B cell (primary cell): ENCODE measurements around the gene KIF27. TPM values are rescaled to one million over a fixed set of nuclear protein-coding genes. Genes with fewer than 3 reads are reported as not detected.
"Not testable (repeated sequence)": the region's sequence is repeated elsewhere in the genome, so short reads cannot be mapped to it uniquely, and the experiment has no call there.

Experiments
- ATAC-seq: fragments of 200-7000 bp; cut with Tn5 transposase; one replicate; pipeline ENCODE4 v1.10.0; 2021; ENCODE audit warnings: low read depth, mild to moderate bottlenecking, moderate number of reproducible peaks, moderate library complexity
- CTCF ChIA-PET: fragments of 350-600 bp; sonication (Branson Sonifier 250); formaldehyde crosslinking; loops from one replicate; lab custom pipeline; 2021; ENCODE audit warnings: antibody characterized with exemption, inconsistent platforms; lab: Charles Lee
- POLR2A ChIA-PET: fragments of 350-600 bp; sonication (Branson Sonifier 250); formaldehyde crosslinking; loops from one replicate; lab custom pipeline; 2021; ENCODE audit warnings: antibody characterized with exemption; lab: Charles Lee
- DNase-seq: peaks from one replicate; pipeline ENCODE4 v3.0.0; 2013
- H2AFZ ChIP-seq: 2 replicates; pipeline ENCODE4 v1.6.1; 2012; ENCODE audit warnings: mild to moderate bottlenecking, low read depth, low read length; ENCODE audit not compliant: insufficient read depth, poor library complexity, severe bottlenecking
- H3K27ac ChIP-seq, 2 donors: 1 replicate in 1 of 2; 2 replicates in 1 of 2; pipeline ENCODE4 v1.5.1; 2012 to 2013; ENCODE audit warnings: low read length in 2 of 2, mild to moderate bottlenecking in 2 of 2, moderate library complexity in 1 of 2
- H3K27me3 ChIP-seq, 4 experiments: fragments of 200-600 bp in 1 of 4; sonication (generic) in 1 of 4; replicated peaks in 1 of 4; 1 replicate in 2 of 4; 2 replicates in 2 of 4; pipeline versions ENCODE4 v1.6.1 to v1.7.0; 2013 to 2016; ENCODE audit warnings: low read length in 3 of 4, mild to moderate bottlenecking in 2 of 4, mixed read lengths in 1 of 4, moderate library complexity in 1 of 4; ENCODE audit not compliant: insufficient read depth in 4 of 4, control insufficient read depth in 3 of 4; ENCODE audit errors: control extremely low read depth in 1 of 4
- H3K36me3 ChIP-seq, 2 experiments: replicated peaks in 1 of 2; 1 replicate in 1 of 2; 2 replicates in 1 of 2; pipeline versions ENCODE4 v1.6.1 to v1.7.1; 2013; ENCODE audit warnings: low read length in 1 of 2; ENCODE audit not compliant: insufficient read depth in 2 of 2, control insufficient read depth in 1 of 2; ENCODE audit errors: control extremely low read depth in 1 of 2, extremely low read depth in 1 of 2
- H3K4me1 ChIP-seq, 2 donors: fragments of 200-600 bp in 1 of 2; sonication (generic) in 1 of 2; 1 replicate in 1 of 2; 2 replicates in 1 of 2; pipeline versions ENCODE4 v1.5.1 to v1.6.1; 2013 to 2017; ENCODE audit warnings: low read length in 2 of 2; ENCODE audit not compliant: control insufficient read depth in 2 of 2, insufficient read depth in 2 of 2
- H3K4me2 ChIP-seq: replicated peaks from 2 replicates; pipeline ENCODE3; 2012; ENCODE audit warnings: mild to moderate bottlenecking, low read depth, low read length; ENCODE audit not compliant: poor library complexity, severe bottlenecking
- H3K4me3 ChIP-seq, 5 experiments: fragments of 200-600 bp in 1 of 5; sonication (generic) in 1 of 5; 1 replicate in 3 of 5; 2 replicates in 2 of 5; pipeline versions ENCODE4 v1.5.1 to v1.7.0; 2011 to 2016; ENCODE audit warnings: low read length in 4 of 5, mild to moderate bottlenecking in 4 of 5, low read depth in 2 of 5, control low read depth in 1 of 5, moderate library complexity in 1 of 5; ENCODE audit not compliant: insufficient read depth in 1 of 5; ENCODE audit errors: control extremely low read depth in 1 of 5, extremely low read depth in 1 of 5
- H3K79me2 ChIP-seq: fragments of 200-600 bp; sonication (generic); one replicate; pipeline ENCODE4 v1.6.0; 2016; ENCODE audit warnings: low read length; ENCODE audit not compliant: control insufficient read depth, insufficient read depth
- H3K9ac ChIP-seq: fragments of 200-600 bp; sonication (generic); 2 replicates; pipeline ENCODE4 v1.6.1; 2017; ENCODE audit warnings: mild to moderate bottlenecking, low read length, moderate library complexity
- H3K9me3 ChIP-seq, 3 donors: one replicate each; pipeline versions ENCODE4 v1.6.1 to v1.7.1; 2013; ENCODE audit warnings: low read length in 2 of 3; ENCODE audit not compliant: control insufficient read depth in 2 of 3, insufficient read depth in 1 of 3; ENCODE audit errors: control extremely low read depth in 1 of 3
- H4K20me1 ChIP-seq: 2 replicates; pipeline ENCODE4 v1.6.0; 2012; ENCODE audit warnings: mild to moderate bottlenecking, low read length; ENCODE audit not compliant: insufficient read depth, control insufficient read depth, poor library complexity, severe bottlenecking
- H3K27ac Mint-ChIP-seq: one replicate; pipeline ENCODE4 v1.8.0; 2021; ENCODE audit warnings: mixed read lengths
- H3K27me3 Mint-ChIP-seq: one replicate; pipeline ENCODE4 v1.8.0; 2021; ENCODE audit warnings: mixed read lengths
- H3K4me1 Mint-ChIP-seq: one replicate; pipeline ENCODE4 v1.8.0; 2021; ENCODE audit warnings: mixed read lengths
- H3K4me3 Mint-ChIP-seq: one replicate; pipeline ENCODE4 v1.8.0; 2021; ENCODE audit warnings: mixed read lengths
- H3K9me3 Mint-ChIP-seq: one replicate; pipeline ENCODE4 v1.8.0; 2022; ENCODE audit warnings: mixed read lengths; ENCODE audit not compliant: insufficient read depth
- WGBS: methylation state at CpG from one replicate; pipeline ENCODE4 v1.1.5; 2013; ENCODE audit warnings: missing lambda C conversion rate; ENCODE audit not compliant: insufficient coverage; 5-methylcytosine and 5-hydroxymethylcytosine counted together
- intact Hi-C: fragments of 100-400 bp; cut with micrococcal nuclease; formaldehyde crosslinking; loops from one replicate; pipeline ENCODE4 v1.10.0; 2022
- polyA plus RNA-seq: library from polyadenylated mRNA; depleted of rRNA; stranded (reverse); fragments of >200 nt; gene quantifications from 2 replicates; pipeline ENCODE4 v1.2.3, GENCODE V29; 2012
- total RNA-seq, 2 donors: library from RNA; stranded (reverse); fragments of 120-200 nt in 1 of 2; gene quantifications; 1 replicate in 1 of 2; 2 replicates in 1 of 2; pipeline versions ENCODE4 v1.2.3 to v1.2.4, GENCODE V29; 2013 to 2022

Gene KIF27
- total and polyA plus RNA-seq, 2 donors (not counting 1 experiment from before 2014, with no cell fraction given): 0.76 to 10.0 TPM

GRCh38 chr9:83875559-83875958 is 45.7 kb downstream of the KIF27 start:
- H3K27me3 ChIP-seq, H3K4me1 ChIP-seq, H2AFZ ChIP-seq, POLR2A ChIA-PET, DNase-seq, H3K27ac Mint-ChIP-seq, H4K20me1 ChIP-seq, H3K9me3 ChIP-seq, H3K9ac ChIP-seq, H3K4me3 Mint-ChIP-seq, H3K4me3 ChIP-seq, H3K4me1 Mint-ChIP-seq, CTCF ChIA-PET, H3K9me3 Mint-ChIP-seq, H3K79me2 ChIP-seq, ATAC-seq, H3K36me3 ChIP-seq, H3K27me3 Mint-ChIP-seq, intact Hi-C loops, H3K27ac ChIP-seq, H3K4me2 ChIP-seq: not testable (repeated sequence)
- WGBS: 95% methylated on average over 3 of the region's 3 CpGs

DNA sequence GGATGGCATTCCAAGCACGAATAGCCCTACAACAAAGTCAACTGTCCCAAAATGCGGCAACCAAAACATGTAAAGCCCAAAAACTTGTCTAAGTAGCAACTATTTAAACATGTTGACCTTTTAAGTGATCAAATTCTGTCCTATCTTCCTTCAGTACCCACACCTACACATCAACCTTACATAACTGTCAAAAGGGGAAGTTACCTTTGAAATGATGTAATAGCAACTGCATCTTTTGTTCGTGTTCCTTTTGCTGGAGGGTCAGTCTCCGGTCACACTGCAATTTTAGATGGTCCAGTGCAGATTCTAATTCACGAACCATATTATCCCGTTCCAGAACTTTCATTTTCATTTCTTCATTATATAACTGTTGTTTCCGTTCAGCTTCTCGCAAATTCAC is 71.3 kb downstream of the KIF27 start:
- ATAC-seq (peak; percentile 60), DNase-seq (peak; percentile 33)
- H3K27ac ChIP-seq, H3K27me3 Mint-ChIP-seq, H3K9me3 ChIP-seq, POLR2A ChIA-PET, H3K4me2 ChIP-seq, H3K4me1 ChIP-seq, H3K4me1 Mint-ChIP-seq, H4K20me1 ChIP-seq, H3K9me3 Mint-ChIP-seq, H3K79me2 ChIP-seq, H3K4me3 ChIP-seq, H3K27ac Mint-ChIP-seq, intact Hi-C loops, H3K9ac ChIP-seq, H2AFZ ChIP-seq, CTCF ChIA-PET, H3K4me3 Mint-ChIP-seq, H3K36me3 ChIP-seq, H3K27me3 ChIP-seq: not testable (repeated sequence)
- WGBS: 100% methylated on average over 1 of the region's 8 CpGs
